HG03135 (cell line): ENCODE data around the gene POLD2.

Source experiments
- ATAC-seq: cut with Tn5 transposase; IDR thresholded peaks from one replicate; pipeline ENCODE4 v1.9.1; 2021; ENCODE audit warnings: mild to moderate bottlenecking, moderate library complexity; ENCODE audit not compliant: unreplicated experiment

The POLD2 gene

DNA sequence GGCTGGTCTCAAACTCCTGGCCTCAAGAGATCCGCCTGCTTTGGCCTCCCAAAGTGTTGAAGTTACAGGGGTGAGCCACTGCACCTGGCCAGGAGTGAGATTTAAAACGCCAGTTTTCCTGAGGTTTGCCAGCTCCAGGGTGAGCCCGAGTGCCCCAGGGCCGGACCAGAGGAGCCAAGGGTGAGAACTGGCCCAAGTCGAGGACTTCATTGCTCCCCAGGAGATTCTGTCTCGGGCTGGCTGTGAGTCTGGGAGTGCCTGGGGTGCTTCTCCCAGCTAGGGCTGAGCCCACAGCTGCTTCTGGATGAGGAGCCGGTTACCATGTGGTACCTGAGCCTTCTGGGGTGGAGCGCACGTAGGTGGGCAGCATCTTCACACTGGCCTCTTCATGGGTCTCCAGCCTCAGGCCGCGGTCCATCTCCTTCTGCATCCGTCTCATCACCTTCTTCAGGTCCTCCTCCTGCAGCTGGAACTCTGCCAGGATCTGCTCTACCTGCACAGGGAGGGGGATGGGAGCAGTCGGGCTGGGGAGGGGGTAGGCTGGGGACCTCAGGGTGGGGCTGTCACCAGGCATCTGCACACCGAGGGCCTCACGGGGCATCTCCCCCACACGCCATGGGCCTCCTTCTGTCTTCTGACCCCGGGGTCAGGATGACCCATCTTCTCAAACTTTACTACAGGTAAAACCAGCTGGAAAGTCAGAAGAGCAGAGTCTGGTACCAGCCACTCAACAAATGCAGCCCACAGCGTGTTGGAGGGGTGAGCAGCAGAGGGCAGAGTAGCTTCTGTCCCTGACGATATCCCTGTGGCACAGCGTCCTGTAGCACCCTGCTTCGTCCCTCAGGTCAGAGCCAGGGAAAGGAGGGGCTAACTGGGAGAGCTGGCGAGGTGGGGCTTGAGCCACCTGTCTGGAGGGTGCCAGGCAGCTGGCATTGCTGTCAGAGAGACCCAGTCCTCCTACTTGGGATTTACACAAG lies 29.9 kb upstream of the POLD2 start:
- ATAC-seq: no peak

DNA sequence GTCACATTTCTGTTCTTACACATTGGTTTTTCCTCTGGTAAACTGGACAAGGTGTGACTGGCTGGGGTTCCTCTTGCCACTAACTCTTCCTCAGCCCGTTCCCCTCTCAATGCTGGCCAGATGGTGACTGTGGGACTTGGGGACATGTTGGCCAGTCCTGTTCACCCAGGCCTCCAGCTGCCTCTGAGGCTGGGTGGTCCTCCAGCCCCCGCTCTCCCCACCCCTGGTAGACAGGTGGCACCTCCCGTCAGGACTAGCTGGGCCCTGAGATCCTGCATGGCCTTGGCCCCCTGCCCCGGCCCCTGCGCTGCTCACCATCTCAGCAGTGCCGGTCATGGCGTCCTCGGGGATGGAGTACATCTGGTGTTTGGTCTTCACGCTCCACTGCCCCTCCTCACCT lies 28.6 kb upstream of the POLD2 start:
- ATAC-seq: no peak

DNA sequence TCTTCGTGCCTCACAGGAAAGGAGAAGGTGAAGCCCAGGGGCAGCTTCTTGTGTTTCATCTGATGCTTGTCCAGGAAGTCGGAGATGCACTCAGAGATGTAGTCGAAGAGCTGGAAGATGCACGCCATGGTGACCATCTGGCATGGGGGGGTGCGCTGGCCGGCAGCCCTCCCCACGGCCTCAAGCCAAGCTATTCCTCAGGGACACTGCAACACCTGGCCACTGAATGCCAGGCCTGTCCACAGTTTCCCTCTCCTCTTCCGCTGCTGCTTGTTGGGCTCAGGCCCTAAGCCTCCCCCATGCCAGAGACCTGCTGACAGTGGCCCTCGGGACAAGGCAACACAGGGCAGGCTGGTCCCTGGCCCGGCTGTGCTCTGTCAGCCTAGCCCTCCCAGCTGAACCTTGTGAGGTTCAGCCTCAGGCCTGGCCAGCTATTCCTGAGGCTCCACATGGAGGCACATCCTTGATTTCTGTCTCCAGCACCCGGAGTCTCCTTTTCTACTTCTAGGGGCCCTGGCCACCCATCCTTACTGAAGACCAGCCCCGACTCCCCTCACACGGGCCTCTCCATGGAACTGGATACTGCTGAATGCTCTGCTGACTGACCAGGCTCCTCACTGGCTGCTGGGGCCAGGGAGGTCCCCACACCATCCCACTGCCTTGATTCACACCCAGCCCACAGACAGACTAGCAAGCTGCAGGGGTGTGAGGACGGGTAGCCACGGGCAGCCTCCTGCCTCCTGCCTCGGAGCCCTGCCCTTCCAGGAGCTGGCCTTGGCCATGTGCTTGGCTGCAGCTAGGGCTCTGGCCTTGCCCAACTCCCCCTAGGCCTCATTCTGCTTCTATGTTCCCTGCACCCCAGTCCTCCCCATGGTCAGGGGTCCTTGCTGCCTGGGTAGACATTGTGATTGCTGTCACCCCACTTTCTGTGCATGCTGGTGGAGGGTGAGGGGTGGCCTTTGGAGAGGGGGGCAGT lies 27.9 kb upstream of the POLD2 start:
- no peak for ATAC-seq

DNA sequence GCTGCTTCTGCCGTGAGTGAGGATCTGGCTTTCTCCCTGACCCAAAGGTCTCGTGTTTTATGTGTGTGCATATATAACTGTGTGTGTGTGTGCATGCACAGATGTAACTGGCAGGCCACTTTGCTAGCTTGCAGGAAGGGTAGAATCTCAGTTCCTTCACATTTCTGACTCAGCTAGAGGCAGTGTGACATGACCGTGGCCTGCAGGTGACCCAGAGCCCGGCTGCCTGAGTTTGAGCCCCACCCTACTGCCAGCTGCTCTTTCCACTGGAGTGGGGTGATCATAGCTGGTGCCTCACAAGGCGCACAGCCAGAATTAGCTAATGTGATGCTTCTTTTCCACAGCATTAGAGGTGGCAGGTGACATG lies 27.1 kb upstream of the POLD2 start:
- ATAC-seq: peak; percentile 50

DNA sequence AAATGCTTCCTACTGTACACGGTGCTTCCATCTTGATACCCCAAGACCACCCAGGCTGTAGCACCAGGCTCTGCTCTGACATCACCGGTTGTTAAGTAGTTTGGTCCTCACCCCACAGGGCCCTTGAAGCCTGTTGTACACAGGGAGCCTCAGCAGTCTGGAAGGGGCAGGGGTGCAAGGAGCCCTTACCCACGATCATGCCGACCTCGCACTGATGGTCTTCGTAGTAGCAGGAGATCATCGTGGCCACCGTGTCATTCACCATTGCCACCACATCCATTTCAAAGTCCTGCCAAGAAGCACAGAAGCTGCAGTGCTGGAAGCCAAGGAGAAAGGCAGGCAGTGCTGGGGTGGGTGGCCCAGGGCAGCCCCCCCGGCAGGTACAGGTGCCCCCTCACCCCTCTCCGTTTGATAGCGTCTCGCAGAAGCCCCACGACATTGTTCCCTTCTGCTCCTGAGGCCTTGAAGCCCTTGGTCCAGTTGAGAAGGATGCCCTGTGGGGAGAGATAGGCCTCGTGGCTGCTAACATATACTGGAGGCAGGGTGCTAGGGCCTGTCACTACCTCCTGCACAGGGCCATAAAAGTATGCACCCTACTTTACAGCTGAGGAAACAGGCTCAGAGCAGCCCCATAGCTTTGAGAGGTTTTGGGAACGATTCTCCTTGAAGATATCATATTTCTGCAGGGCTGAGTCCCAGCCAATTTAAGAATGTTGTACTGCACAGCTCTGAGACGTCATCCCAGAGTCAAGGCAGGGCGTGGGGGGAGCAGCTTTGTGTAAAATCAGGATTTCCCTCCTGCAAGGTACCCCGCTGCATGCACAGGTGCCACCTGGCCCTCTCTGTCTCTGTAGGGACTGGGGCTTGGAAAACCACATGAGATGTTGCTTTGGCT lies 26.5 kb upstream of the POLD2 start:
- no peak for ATAC-seq

DNA sequence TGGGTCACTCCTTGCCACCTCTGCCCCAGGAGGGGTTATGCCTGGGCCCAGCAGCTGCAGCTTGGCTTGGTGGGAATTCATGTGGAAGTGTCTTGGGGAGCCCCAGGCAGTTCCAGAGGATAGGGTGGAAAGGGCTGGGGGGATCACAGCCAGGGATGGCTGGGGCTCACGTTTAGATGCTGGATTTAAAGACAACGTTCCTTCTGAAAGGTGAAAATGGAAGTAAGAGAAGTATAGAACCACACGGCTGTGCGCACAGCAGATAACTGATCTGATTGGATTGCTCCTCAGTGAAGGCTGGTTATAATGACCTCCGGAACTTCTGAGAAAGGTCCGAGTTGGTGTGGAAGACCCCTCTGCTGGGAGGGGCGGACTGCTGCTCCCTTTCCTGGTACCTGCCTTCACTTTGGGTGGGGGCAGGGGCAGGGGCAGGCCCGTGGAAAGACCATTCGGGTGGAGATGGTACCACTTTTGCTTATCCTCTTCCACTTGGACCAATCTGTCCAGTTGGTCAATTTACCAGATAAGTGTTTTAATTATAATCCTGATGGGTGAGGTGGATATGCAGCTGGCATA lies 25.7 kb upstream of the POLD2 start:
- ATAC-seq: no peak

DNA sequence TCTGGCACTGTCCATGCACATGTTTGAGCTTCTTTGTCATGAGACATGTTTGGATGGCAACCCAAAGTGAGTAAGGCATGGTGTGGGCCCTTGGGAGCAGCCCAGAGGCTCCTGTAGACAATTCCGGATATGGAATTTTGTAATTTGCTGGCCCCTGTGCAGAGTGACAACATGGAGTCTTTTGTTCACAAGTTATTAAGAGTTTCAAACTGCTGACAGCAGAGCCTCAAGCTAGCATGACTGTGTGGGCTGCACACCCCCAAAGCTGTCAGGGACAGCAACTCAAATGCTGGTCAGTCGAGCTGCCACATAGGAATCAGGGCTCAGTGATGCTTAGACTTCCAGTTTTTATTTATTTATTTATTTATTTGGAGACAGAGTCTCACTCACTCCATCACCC lies 24.8 kb upstream of the POLD2 start:
- ATAC-seq: no peak

DNA sequence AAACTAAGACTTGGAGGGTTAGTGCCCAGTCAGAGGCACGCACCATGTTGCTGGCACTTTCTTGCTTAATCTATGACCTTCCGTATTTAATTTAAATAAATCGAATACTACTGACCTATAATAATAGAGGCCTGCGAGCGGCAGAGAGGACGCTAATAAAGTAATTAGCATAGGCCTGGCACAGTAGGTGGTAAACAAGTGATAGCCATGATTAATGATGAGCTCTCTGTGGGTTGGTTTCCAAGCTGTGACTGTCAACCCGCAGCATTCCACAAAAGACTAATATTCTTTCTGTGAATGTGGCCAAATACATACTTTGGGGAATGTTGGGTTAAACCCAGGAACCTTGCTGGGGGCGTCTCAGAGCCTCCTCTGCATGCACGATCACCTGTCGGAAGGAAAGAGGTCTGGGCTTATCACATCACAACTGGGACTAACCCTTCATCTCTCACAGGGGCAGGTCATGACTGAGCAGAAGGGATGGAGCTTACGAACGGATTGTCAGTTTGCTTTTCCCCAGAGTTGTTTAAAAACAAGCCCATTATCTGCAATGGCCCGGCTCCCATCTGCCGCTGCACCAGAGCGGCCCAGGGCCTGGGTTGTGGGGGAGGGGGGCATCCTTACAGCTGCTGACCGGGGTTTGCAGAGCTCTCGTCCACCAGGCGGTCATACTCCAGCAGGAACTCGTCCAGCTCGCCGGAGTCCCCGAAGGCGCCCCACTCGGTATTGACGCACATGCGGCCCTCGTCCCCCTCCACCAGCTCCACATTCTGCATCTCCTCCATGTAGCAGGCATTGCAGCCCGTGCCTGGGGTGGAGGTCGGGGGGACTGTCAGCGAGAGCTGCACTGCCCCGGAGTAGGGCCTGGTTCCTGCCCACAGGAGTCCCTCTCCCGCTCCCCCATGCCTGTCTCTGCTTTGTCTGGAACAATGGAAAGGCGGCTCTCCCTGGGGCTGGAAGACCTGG lies 24.0 kb upstream of the POLD2 start:
- ATAC-seq: no peak

DNA sequence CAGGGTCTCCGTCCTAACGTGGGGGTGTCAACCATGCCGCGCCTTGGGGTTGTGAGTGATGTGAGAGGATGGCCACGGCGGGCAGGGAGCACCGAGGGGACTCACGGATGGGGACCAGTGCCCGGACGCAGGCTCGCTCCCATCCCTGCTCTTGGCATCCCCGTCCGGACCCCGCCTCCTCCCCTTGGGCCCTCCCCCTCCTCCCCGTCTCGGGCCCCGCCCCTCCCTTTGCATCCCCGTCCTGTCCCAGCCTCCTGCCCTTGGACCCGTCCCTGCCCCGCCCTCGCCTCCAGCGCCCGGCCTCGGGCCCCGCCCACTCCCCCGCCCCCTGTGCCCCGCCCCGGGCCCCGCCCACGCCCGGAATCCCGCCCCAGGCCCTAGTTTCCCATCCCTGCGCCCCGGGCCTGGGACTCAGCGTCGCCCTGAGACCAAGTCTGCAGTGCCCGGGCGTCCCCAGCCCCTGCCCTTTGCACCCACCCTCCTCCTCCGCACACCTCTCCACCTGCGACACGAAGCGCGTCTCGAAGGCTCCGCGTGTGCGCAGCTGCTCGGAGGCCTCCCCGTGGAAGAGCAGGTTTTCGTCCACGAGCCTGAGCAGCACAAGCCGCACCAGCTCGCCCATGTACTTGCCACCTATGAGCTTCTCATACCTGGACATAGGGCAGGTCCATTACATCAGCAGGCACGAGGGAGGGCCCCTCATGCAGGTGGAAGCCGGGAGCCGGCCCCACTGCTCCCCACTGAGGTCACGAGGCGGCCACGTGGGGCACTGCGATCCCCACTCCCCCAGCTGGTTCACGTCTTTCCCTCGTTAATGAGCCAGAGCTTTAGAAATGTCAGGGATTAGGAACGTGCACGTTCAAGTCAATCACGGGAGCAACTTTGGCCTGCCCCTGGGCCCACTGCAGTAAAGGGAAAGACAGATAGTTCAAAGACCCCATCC lies 22.9 kb upstream of the POLD2 start:
- no peak for ATAC-seq

DNA sequence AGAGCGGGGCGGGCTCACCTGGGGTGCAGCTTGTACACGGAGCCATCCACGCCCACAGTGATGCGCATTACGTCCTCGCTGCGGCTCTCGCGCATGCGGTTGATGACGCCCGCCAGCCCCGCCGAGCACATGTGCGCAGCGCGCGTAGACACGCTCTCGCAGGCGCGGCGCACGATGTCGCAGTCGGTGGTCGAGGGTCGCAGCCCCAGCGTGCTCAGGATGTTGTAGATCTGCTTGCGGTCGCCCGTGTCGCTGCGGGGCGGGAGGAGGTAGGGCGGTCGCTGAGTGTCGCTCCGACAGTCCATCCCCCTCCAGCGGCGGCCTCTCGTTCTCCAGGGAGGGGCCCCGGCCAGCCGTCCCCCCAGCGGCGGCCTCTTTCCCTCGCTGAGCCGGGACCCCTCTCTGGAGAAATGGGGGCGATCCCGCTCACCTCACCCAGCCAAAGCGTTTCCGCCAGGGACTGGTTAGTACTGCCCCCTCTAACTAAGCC lies 22.2 kb upstream of the POLD2 start:
- ATAC-seq: no peak

DNA sequence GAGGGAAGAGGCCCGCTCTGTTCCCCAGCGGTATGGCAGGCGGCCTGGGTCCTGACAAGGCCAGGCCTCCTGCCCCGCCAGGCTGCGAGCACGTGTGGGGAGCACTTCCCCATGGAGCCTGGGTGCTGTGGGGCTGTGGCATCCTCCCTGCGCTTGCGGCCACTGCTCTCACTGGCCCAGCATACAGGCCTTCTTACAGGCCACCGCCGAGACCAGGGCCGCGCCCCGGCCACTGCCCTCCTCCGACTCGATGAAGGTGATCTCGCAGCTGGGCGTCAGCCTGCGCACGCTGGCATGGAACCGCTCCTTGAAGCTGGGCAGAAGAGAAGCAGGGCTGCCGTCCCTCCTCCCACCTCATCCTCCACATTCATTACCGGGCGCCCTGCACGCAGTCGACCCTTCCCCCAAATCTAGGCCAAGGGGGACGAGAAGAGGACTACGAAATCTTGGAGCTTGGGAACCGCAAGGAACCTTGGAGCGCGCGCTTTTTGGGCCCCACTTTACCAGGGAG lies 21.7 kb upstream of the POLD2 start:
- ATAC-seq: no peak

DNA sequence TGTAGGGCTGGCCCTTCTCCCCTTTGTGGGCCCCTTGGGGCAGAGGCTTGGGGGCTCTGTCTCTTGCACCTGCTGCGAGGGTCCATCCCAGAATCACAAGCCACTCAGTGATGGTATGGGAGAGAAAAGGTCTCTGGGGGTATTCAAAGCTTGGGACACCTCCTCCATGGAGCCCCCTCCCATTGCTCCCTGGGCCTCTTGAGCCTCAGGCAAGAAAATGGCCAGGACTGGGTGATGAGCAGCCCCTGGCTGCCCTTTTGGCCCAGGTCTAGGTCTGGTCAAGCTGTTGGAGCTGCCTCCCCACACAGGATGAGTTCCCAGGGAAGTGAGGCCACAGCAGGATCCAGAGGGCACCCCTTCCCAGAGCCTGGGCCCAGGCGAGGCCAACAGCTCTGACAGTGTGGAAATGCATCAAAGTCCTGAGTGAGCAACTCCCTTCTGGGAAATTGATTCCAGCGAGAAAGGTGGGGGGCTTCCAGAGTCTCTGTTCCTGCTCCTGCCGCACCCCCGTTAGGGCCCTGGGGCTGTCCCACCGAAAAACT lies 21.1 kb upstream of the POLD2 start:
- ATAC-seq: no peak

DNA sequence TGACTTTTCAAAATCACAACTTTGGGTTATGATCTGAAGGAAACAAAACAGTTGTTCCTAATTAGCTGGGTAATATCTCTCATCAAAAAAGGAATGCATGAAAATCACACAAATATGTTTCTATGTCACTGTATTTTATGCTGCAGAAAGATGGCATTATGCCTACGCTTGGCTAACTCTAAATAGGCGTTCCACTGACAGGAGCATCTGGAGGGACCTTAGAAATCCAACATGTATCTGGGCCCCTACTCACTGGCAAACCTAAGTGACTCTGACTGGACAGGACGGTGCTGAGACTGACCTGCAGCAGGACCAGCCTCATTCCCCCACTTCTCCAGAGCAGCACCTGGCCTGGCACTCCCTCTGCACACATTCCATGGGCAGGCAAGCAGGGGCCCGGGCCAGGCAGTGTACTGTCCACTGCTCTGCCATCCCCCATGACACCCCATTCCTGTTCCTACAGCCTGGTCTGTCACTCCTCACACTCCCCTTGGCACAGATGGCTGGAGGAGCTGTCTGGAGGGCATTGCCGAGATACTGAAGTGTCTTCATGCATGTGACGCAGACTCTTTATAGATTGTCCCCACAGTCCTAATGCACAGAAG lies 20.4 kb upstream of the POLD2 start:
- no peak for ATAC-seq

DNA sequence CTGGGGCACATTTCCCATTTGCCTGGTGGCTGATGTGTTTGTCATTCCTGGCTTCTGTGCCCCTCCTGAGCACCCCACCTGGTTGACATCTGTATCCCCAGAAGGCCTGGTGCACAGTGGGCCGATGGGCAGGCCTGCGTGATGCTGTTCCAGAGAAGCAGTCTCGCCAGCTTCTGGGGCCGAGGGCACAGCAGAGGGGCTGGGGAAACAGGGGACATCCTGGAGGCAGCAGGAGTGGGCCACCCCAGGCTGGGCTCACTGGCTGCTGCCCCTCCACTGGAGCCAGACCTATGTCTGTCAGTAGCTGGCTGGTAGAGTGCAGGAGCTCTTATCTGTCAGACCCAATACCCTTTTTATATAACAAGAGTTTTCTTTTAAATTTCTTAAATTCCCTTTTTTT lies 18.7 kb upstream of the POLD2 start:
- ATAC-seq: no peak

DNA sequence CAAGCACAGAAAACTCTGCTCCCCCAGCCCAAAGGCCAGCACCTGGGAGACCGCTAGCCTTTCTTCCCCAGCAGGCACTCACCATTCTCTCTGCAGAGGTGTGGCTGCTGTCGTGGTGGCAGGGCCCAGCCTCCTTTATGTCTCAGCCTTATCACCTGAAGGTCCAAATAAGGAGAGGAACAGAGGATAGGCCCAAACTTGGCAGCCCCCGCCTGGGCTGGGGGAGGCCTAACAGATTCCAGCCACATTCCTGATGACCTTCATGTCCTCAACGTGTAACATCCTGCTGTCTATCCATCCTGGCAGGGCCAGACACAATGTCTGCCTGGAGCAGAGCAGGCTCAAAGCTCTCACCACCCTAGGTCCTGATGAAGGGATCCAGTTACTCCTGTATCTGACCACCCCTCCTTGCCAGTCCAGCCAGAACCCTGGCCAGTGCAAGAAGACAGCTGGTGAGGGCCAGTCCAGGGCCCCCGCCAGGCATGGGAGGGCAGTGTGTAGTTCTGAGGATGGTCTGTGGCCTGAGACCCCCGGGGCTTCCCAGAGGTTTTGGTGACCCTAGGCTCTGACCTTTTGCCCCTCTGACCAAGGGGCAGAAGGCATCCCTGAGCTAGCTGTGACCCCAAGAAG lies 18.0 kb upstream of the POLD2 start, which contains the start of gene MYL7:
MYL7 (minus strand) TSS at position 112 of the 630 bp plus-strand sequence; CDS start at position 85, 27 bp downstream.
- no peak for ATAC-seq

DNA sequence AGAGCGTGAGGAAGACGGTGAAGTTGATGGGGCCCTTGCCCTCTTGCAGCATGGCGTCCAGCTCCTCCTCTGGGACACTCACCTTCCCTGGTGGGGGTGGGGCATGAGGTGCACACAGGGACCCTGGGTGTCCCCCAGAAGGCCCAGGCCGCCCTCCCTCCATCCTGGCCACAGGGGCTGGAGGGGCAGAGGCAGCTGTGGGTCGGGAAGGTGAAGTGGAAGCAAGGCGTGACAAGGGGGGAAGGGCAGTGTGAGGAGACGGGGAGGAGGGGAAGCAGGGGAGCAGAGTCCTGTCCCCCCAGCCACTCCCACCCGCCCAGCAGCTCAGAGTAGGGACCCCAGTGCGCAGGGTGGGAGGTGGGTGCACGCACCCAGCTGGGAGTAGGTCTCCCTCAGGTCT lies 17.0 kb upstream of the POLD2 start:
- ATAC-seq: no peak
